MCF 10A (cell line): ENCODE data around the gene PCCA. TPM values are rescaled to one million over a fixed set of nuclear protein-coding genes. Genes with fewer than 3 reads are reported as not detected.

Source experiments
- BruUV-seq: library from RNA; stranded (reverse); fragments of 400-500 nt; replicated peaks from 2 replicates; lab custom pipeline; 2021; lab: Mats Ljungman, UMichigan
- CTCF ChIA-PET: fragments of 300-600 bp; sonication (Branson Sonifier 250); formaldehyde crosslinking; extraction: SDS; loops from one replicate; lab custom pipeline; 2021; ENCODE audit warnings: antibody characterized with exemption, inconsistent platforms; lab: Yijun Ruan, JAX
- POLR2A ChIA-PET: fragments of 300-600, 350-650 bp; sonication (Branson Sonifier 250); formaldehyde crosslinking; extraction: SDS; loops from one replicate; lab custom pipeline; 2020; ENCODE audit warnings: antibody characterized with exemption, inconsistent platforms; lab: Yijun Ruan, JAX
- DNase-seq: peaks from one replicate; pipeline ENCODE4 v3.0.0-alpha.2; 2018; ENCODE audit not compliant: unreplicated experiment
- H3K27ac Mint-ChIP-seq: one replicate; pipeline ENCODE4 v1.8.0; 2022; ENCODE audit warnings: mild to moderate bottlenecking, low read depth, mixed read lengths; ENCODE audit not compliant: unreplicated experiment
- H3K27me3 Mint-ChIP-seq: one replicate; pipeline ENCODE4 v1.8.0; 2022; ENCODE audit warnings: mixed read lengths; ENCODE audit not compliant: insufficient read depth, unreplicated experiment
- H3K36me3 Mint-ChIP-seq: one replicate; pipeline ENCODE4 v1.8.0; 2022; ENCODE audit warnings: mild to moderate bottlenecking, moderate library complexity, mixed read lengths; ENCODE audit not compliant: insufficient read depth, unreplicated experiment
- H3K4me1 Mint-ChIP-seq: one replicate; pipeline ENCODE4 v1.8.0; 2022; ENCODE audit warnings: mixed read lengths; ENCODE audit not compliant: insufficient read depth, unreplicated experiment
- H3K4me3 Mint-ChIP-seq: one replicate; pipeline ENCODE4 v1.8.0; 2022; ENCODE audit warnings: mild to moderate bottlenecking, moderate library complexity, mixed read lengths; ENCODE audit not compliant: unreplicated experiment
- H3K9me3 Mint-ChIP-seq: one replicate; pipeline ENCODE4 v1.8.0; 2022; ENCODE audit warnings: mixed read lengths; ENCODE audit not compliant: unreplicated experiment
- intact Hi-C: fragments of 100-400 bp; cut with micrococcal nuclease; formaldehyde crosslinking; loops from 2 replicates; pipeline ENCODE4 v1.14.1; 2022
- total RNA-seq: library from RNA; stranded (reverse); gene quantifications from 2 replicates; pipeline ENCODE4 v1.2.3, GENCODE V29; 2022
- TF ChIP-seq, protein P1 (sequence below): fragments of 200-600 bp; IDR thresholded peaks from one replicate; pipeline ENCODE4 v1.8.0; 2022; ENCODE audit warnings: antibody characterized with exemption, mild to moderate bottlenecking; ENCODE audit not compliant: unreplicated experiment

Gene PCCA
- total RNA-seq, 1 experiment from 2014 or later: 23.4 TPM

DNA sequence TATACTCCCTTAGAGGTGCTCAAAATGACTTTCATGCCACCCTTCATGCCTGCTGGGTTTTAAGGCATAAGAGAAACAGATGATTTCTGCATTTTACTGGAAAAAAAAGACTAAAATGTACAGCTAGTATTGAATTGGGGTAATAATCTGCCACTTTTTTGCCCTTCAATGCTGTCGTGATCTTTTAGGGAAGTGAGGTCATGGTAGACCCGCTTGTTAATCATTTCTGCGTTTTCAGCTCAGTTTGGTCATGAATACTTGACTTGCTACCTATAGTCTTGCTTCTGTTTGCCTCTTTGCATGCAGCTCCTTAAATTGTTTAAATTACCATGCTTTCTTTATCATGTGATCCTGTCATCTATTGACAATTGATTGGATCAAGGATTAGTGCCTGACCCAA, 90.4 kb downstream of the PCCA start:
- no TSS peak for BruUV-seq
- DNase-seq: no peak
- ChIA-PET CTCF (interaction anchor here (0.6 kb wide), 1 partner anchor 394 kb away, joined by 3 read pairs; no protein-coding TSS in a partner anchor), POLR2A (interaction anchor here (0.7 kb wide), 1 partner anchor 10 kb away, joined by 3 read pairs; no protein-coding TSS in a partner anchor)
- Mint-ChIP-seq H3K36me3 (no peaks in the 10 kb centered on the region), H3K27ac (no peak overlapping the region), H3K4me3 (no peak overlapping the region), H3K27me3 (no peaks in the 10 kb centered on the region), H3K4me1 (no peaks in the 10 kb centered on the region), H3K9me3 (no peaks in the 10 kb centered on the region)
- intact Hi-C loops: no loop called here
- TF ChIP-seq, protein P1, sequence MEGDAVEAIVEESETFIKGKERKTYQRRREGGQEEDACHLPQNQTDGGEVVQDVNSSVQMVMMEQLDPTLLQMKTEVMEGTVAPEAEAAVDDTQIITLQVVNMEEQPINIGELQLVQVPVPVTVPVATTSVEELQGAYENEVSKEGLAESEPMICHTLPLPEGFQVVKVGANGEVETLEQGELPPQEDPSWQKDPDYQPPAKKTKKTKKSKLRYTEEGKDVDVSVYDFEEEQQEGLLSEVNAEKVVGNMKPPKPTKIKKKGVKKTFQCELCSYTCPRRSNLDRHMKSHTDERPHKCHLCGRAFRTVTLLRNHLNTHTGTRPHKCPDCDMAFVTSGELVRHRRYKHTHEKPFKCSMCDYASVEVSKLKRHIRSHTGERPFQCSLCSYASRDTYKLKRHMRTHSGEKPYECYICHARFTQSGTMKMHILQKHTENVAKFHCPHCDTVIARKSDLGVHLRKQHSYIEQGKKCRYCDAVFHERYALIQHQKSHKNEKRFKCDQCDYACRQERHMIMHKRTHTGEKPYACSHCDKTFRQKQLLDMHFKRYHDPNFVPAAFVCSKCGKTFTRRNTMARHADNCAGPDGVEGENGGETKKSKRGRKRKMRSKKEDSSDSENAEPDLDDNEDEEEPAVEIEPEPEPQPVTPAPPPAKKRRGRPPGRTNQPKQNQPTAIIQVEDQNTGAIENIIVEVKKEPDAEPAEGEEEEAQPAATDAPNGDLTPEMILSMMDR: no peak

DNA sequence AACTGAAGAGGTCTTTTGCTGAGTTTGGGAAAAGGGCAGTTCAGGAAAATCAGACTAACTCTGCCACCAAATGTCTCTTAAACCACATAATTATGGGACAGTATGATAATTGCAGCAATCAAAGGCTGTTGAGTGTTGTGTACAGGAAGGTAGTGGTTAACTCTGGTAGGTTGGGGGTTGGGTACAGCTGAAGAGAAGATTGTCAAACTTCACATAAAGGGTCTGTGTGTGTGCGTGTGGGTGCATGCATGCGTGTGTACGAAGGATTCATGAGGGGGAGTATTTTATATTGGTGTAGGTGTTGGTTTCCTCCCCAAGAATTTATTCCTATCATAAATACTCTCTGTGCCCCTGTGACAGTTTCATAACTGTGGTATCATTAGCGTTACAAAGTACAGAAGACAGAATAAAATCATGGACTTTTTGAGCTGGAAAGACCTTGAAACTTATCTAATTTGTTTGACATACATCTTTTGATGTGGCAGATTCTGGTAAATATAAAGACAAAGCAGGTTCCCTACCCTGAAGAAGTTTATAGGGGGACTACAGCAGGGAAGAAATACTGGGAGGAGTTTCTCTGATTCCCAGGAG, 94.1 kb downstream of the PCCA start:
- intact Hi-C loops: no loop called here
- CTCF ChIA-PET: interaction anchor here (0.5 to 1.2 kb wide), 3 partner anchors 126 to 944 kb away, joined by 3 to 4 read pairs (median 3); no protein-coding TSS in a partner anchor
- Mint-ChIP-seq H3K4me3 (no peak overlapping the region), H3K27me3 (no peaks in the 10 kb centered on the region), H3K4me1 (no peaks in the 10 kb centered on the region), H3K36me3 (no peaks in the 10 kb centered on the region), H3K27ac (no peak overlapping the region), H3K9me3 (no peaks in the 10 kb centered on the region)
- no TSS peak for BruUV-seq
- POLR2A ChIA-PET: no interaction called here
- no peak for DNase-seq
- TF ChIP-seq, protein P1: no peak

DNA sequence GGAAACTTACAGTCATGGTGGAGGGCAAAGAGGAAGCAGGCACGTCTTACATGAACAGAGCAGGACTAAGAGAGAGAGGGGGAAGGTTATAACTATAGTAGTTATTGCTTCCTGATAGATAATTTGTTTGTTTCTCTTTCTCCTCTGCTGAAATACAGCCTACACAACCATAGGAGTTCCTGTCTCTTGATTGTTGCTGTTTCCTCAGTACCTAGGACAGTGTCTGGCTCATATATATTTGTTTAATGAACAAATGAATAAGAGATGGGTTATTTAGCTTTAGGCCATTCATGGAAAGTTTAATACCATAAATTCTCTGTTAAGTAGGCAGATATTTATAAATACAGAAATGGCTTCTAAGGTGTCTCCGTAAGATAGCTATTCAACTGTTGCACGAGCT, 95.2 kb downstream of the PCCA start:
- H3K27me3 Mint-ChIP-seq: no peaks in the 10 kb centered on the region
- no TSS peak for BruUV-seq
- H3K36me3 Mint-ChIP-seq: no peaks in the 10 kb centered on the region
- H3K4me1 Mint-ChIP-seq: no peaks in the 10 kb centered on the region
- ChIA-PET CTCF (interaction anchor here (0.9 to 1.4 kb wide), 5 partner anchors 9 to 331 kb away, joined by 3 to 6 read pairs (median 3); no protein-coding TSS in a partner anchor), POLR2A (no interaction called here)
- TF ChIP-seq, protein P1: no peak
- no peak overlapping the region for H3K27ac Mint-ChIP-seq
- H3K4me3 Mint-ChIP-seq: no peak overlapping the region
- no peak for DNase-seq
- intact Hi-C loops: no loop called here
- no peaks in the 10 kb centered on the region for H3K9me3 Mint-ChIP-seq

DNA sequence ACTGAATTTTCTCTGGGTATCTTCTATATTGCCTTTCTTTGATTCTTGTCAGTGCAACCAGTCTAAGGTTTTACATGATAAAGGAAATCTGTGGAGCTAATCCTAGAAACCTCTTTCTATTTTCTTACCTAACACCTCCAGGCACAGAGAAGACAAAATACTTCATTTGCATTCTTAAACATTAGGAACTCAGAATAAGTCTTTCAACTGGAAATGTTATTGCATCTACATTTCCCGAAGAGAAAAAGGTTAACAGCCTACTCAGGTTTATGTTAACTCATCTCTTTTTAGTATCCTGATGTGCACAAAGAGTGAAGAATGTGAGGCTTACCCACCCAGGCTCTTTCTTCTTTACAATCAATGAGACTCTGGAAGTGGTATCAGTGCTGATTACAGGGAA, 106.7 kb downstream of the PCCA start:
- Mint-ChIP-seq H3K4me1 (peaks cover 7% of the 10 kb centered on the region), H3K36me3 (no peaks in the 10 kb centered on the region), H3K9me3 (no peaks in the 10 kb centered on the region), H3K4me3 (no peak overlapping the region), H3K27ac (no peak overlapping the region), H3K27me3 (no peaks in the 10 kb centered on the region)
- CTCF ChIA-PET: interaction anchor here (0.7 to 1.3 kb wide), 2 partner anchors 18 to 22 kb away, joined by 3 to 4 read pairs; no protein-coding TSS in a partner anchor
- BruUV-seq: no TSS peak
- TF ChIP-seq, protein P1: no peak
- POLR2A ChIA-PET: interaction anchor here (0.7 to 1.4 kb wide), 3 partner anchors 15 to 106 kb away, joined by 3 to 5 read pairs (median 4); partner anchors contain the start of gene PCCA
- DNase-seq: no peak
- intact Hi-C loops: no loop called here
